ENCODE measurements around the gene PCDHGA11. TPM values are rescaled to one million over a fixed set of nuclear protein-coding genes. Genes with fewer than 3 reads are reported as not detected.
"Not testable (repeated sequence)": the region's sequence is repeated elsewhere in the genome, so short reads cannot be mapped to it uniquely, and the experiment has no call there.

Gene PCDHGA11
- polyA plus RNA-seq, 1 donor, result 1.4 TPM

DNA sequence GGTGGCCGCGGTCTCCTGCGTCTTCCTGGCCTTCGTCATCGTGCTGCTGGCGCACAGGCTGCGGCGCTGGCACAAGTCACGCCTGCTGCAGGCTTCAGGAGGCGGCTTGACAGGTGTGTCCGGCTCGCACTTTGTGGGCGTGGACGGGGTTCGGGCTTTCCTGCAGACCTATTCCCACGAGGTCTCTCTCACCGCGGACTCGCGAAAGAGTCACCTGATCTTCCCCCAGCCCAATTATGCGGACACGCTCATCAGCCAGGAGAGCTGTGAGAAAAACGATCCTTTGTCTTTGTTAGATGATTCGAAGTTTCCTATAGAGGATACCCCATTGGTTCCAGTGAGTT is 5.6 kb upstream of the PCDHGA11 start:
- not testable (repeated sequence) for DNase-seq
- 17% methylated on average over 1 of the region's 24 CpGs for WGBS (ENCODE audit: insufficient coverage, low lambda C conversion rate)
- peaks cover 67% of the 10 kb centered on the region for H3K27me3 ChIP-seq (ENCODE audit: control insufficient read depth, insufficient read depth, low read length)

DNA sequence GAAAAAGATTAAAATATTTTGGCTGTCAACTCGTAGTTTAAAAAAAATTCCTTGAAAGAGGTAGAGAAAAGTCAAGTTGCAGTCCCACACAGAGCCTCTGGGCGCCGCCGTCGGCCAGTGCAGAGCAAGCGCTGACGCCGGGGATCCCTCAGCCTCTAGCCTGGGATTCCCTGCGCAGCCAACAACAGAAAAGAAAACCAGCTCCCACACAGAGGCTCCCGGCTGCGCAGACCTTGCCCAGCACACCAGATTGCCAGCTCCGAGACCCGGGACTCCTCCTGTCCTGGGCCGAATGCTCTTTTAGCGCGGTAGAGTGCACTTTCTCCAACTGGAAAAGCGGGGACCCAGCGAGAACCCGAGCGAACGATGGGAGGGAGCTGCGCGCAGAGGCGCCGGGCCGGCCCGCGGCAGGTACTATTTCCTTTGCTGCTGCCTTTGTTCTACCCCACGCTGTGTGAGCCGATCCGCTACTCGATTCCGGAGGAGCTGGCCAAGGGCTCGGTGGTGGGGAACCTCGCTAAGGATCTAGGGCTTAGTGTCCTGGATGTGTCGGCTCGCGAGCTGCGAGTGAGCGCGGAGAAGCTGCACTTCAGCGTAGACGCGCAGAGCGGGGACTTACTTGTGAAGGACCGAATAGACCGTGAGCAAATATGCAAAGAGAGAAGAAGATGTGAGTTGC is 3.2 kb upstream of the PCDHGA11 start, which contains the start of gene PCDHGB7:
Gene PCDHGB7, plus strand, starts transcription at position 184 of the 679 bp plus-strand sequence. Its CDS starts 183 bp downstream, at position 367.
- H3K27ac ChIP-seq (ENCODE audit: low read length); H3K36me3 ChIP-seq (ENCODE audit: control insufficient read depth, insufficient read depth, low read length); H3K4me1 ChIP-seq (ENCODE audit: control insufficient read depth, insufficient read depth, low read length): not testable (repeated sequence)
- peaks cover 55% of the 10 kb centered on the region for H3K9me3 ChIP-seq (ENCODE audit: control insufficient read depth, low read depth, low read length)
- no CpG with 5 or more reads among the region's 47 CpGs for WGBS (ENCODE audit: insufficient coverage, low lambda C conversion rate)
- peak within 1 kb of the TSS; percentile 31 for H3K4me3 ChIP-seq (ENCODE audit: low read length)
- peaks cover 77% of the 10 kb centered on the region for H3K27me3 ChIP-seq (ENCODE audit: control insufficient read depth, insufficient read depth, low read length)
- peak; percentile 38 to 49 for DNase-seq

More for the DNA sequence above, 5.6 kb upstream of the PCDHGA11 start:
- not testable (repeated sequence) for H3K27ac ChIP-seq (ENCODE audit: low read length); H3K4me3 ChIP-seq (ENCODE audit: low read length); H3K4me1 ChIP-seq (ENCODE audit: control insufficient read depth, insufficient read depth, low read length); H3K36me3 ChIP-seq (ENCODE audit: control insufficient read depth, insufficient read depth, low read length)
- H3K9me3 ChIP-seq (ENCODE audit: control insufficient read depth, low read depth, low read length), result peaks cover 51% of the 10 kb centered on the region

DNA sequence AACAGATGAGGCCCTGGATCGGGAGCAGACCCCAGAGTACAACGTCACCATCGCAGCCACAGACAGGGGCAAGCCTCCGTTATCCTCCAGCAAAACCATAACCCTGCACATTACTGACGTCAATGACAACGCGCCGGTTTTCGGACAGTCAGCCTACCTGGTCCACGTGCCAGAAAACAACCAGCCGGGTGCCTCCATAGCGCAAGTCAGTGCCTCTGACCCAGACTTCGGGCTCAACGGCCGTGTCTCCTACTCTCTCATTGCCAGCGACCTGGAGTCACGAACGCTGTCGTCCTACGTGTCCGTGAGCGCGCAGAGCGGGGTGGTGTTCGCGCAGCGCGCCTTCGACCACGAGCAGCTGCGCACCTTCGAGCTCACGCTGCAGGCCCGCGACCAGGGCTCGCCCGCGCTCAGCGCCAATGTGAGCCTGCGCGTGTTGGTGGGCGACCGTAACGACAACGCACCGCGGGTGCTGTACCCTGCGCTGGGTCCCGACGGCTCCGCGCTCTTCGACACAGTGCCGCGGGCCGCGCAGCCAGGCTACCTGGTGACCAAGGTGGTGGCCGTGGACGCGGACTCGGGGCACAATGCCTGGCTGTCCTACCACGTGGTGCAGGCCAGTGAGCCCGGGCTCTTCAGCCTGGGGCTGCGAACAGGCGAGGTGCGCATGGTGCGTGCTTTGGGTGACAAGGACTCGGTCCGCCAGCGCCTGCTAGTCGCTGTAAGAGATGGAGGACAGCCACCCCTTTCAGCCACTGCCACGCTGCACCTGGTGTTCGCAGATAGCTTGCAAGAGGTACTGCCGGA is 1.6 kb upstream of the PCDHGA11 start:
- DNase-seq, result no peak
- no peaks in the 10 kb centered on the region for H3K36me3 ChIP-seq (ENCODE audit: control insufficient read depth, insufficient read depth, low read length)
- no peak overlapping the region for H3K27ac ChIP-seq (ENCODE audit: low read length)
- H3K9me3 ChIP-seq (ENCODE audit: control insufficient read depth, low read depth, low read length), result peaks cover 68% of the 10 kb centered on the region
- no CpG with 5 or more reads among the region's 74 CpGs for WGBS (ENCODE audit: insufficient coverage, low lambda C conversion rate)
- peaks cover 71% of the 10 kb centered on the region for H3K27me3 ChIP-seq (ENCODE audit: control insufficient read depth, insufficient read depth, low read length)
- H3K4me1 ChIP-seq (ENCODE audit: control insufficient read depth, insufficient read depth, low read length), result no peaks in the 10 kb centered on the region
- no peak overlapping the region for H3K4me3 ChIP-seq (ENCODE audit: low read length)

- Histone ChIP-seq H3K27me3 (ENCODE audit: control insufficient read depth, insufficient read depth, low read length) (peaks cover 63% of the 10 kb centered on the region), H3K27ac (ENCODE audit: low read length) (no peak overlapping the region), H3K4me3 (ENCODE audit: low read length) (no peak overlapping the region), H3K4me1 (ENCODE audit: control insufficient read depth, insufficient read depth, low read length) (no peaks in the 10 kb centered on the region), H3K36me3 (ENCODE audit: control insufficient read depth, insufficient read depth, low read length) (no peaks in the 10 kb centered on the region), H3K9me3 (ENCODE audit: control insufficient read depth, low read depth, low read length) (peaks cover 65% of the 10 kb centered on the region)
- WGBS (ENCODE audit: insufficient coverage, low lambda C conversion rate), result 10% methylated on average over 2 of the region's 13 CpGs
- DNase-seq, result no peak
Observed at GRCh38 chr5:141421489-141421855, 621 bp downstream of the PCDHGA11 start.

- Histone ChIP-seq H3K27me3 (ENCODE audit: control insufficient read depth, insufficient read depth, low read length) (peaks cover 70% of the 10 kb centered on the region), H3K27ac (ENCODE audit: low read length) (no peak overlapping the region), H3K4me1 (ENCODE audit: control insufficient read depth, insufficient read depth, low read length) (no peaks in the 10 kb centered on the region), H3K9me3 (ENCODE audit: control insufficient read depth, low read depth, low read length) (peaks cover 66% of the 10 kb centered on the region), H3K36me3 (ENCODE audit: control insufficient read depth, insufficient read depth, low read length) (no peaks in the 10 kb centered on the region), H3K4me3 (ENCODE audit: low read length) (no peak overlapping the region)
- WGBS (ENCODE audit: insufficient coverage, low lambda C conversion rate), result no CpG with 5 or more reads among the region's 42 CpGs
- DNase-seq, result no peak
Observed at GRCh38 chr5:141422742-141423291, 2.0 kb downstream of the PCDHGA11 start.

DNA sequence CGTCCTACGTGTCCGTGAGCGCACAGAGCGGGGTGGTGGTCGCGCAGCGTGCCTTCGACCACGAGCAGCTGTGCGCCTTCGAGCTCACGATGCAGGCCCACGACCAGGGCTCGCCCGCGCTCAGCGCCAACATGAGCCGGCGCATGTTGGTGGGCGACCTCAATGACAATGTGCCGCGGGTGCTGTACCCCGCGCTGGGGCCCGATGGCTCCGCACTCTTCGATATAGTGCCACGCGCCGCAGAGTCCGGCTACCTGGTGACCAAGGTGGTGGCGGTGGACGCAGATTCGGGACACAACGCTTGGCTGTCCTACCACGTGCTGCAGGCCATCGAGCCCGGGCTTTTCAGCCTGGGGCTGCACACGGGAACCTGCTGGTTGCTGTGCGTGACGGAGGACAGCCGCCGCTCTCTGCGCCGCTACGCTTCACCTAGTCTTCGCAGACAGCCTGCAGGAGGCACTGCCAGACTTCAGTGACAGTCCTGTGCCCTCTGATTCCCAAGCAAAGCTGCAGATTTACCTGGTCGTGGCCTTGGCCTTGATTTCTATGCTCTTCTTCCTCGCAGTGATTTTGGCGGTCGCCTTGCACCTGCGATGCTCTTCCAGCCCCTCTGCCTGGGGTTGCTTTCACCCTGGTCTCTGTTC is 7.1 kb downstream of the PCDHGA11 start:
- Histone ChIP-seq H3K27ac (ENCODE audit: low read length) (no peak overlapping the region), H3K4me1 (ENCODE audit: control insufficient read depth, insufficient read depth, low read length) (no peaks in the 10 kb centered on the region), H3K27me3 (ENCODE audit: control insufficient read depth, insufficient read depth, low read length) (peaks cover 52% of the 10 kb centered on the region), H3K9me3 (ENCODE audit: control insufficient read depth, low read depth, low read length) (peaks cover 65% of the 10 kb centered on the region), H3K36me3 (ENCODE audit: control insufficient read depth, insufficient read depth, low read length) (no peaks in the 10 kb centered on the region), H3K4me3 (ENCODE audit: low read length) (no peak overlapping the region)
- no peak for DNase-seq
- WGBS (ENCODE audit: insufficient coverage, low lambda C conversion rate), result no CpG with 5 or more reads among the region's 53 CpGs

- WGBS (ENCODE audit: insufficient coverage, low lambda C conversion rate), result 23% methylated on average over 5 of the region's 33 CpGs
- Histone ChIP-seq H3K9me3 (ENCODE audit: control insufficient read depth, low read depth, low read length) (peaks cover 50% of the 10 kb centered on the region), H3K27ac (ENCODE audit: low read length) (no peak within 1 kb of the TSS), H3K4me1 (ENCODE audit: control insufficient read depth, insufficient read depth, low read length) (no peaks in the 10 kb centered on the region), H3K27me3 (ENCODE audit: control insufficient read depth, insufficient read depth, low read length) (peaks cover 50% of the 10 kb centered on the region), H3K4me3 (ENCODE audit: low read length) (no peak within 1 kb of the TSS), H3K36me3 (ENCODE audit: control insufficient read depth, insufficient read depth, low read length) (no peaks in the 10 kb centered on the region)
- peak in 1 of 2 donors; percentile 8 for DNase-seq
Observed at GRCh38 chr5:141430332-141431113, 9.7 kb downstream of the PCDHGA11 start, which contains the start of gene PCDHGA12. Gene PCDHGA12 (plus strand): TSS chr5:141430507. CDS start chr5:141430760, 253 bp downstream.

DNA sequence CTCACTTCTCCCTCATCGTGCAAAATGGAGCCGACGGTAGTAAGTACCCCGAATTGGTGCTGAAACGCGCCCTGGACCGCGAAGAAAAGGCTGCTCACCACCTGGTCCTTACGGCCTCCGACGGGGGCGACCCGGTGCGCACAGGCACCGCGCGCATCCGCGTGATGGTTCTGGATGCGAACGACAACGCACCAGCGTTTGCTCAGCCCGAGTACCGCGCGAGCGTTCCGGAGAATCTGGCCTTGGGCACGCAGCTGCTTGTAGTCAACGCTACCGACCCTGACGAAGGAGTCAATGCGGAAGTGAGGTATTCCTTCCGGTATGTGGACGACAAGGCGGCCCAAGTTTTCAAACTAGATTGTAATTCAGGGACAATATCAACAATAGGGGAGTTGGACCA is 10.4 kb downstream of the PCDHGA11 start:
- Histone ChIP-seq H3K4me3 (ENCODE audit: low read length) (no peak overlapping the region), H3K4me1 (ENCODE audit: control insufficient read depth, insufficient read depth, low read length) (no peaks in the 10 kb centered on the region), H3K27me3 (ENCODE audit: control insufficient read depth, insufficient read depth, low read length) (peaks cover 46% of the 10 kb centered on the region), H3K27ac (ENCODE audit: low read length) (no peak overlapping the region), H3K36me3 (ENCODE audit: control insufficient read depth, insufficient read depth, low read length) (no peaks in the 10 kb centered on the region), H3K9me3 (ENCODE audit: control insufficient read depth, low read depth, low read length) (peaks cover 50% of the 10 kb centered on the region)
- no CpG with 5 or more reads among the region's 37 CpGs for WGBS (ENCODE audit: insufficient coverage, low lambda C conversion rate)
- DNase-seq, result no peak

DNA sequence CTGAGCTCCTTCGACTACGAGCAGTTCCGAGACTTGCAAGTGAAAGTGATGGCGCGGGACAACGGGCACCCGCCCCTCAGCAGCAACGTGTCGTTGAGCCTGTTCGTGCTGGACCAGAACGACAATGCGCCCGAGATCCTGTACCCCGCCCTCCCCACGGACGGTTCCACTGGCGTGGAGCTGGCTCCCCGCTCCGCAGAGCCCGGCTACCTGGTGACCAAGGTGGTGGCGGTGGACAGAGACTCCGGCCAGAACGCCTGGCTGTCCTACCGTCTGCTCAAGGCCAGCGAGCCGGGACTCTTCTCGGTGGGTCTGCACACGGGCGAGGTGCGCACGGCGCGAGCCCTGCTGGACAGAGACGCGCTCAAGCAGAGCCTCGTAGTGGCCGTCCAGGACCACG is 11.5 kb downstream of the PCDHGA11 start:
- DNase-seq; H3K4me3 ChIP-seq (ENCODE audit: low read length); H3K36me3 ChIP-seq (ENCODE audit: control insufficient read depth, insufficient read depth, low read length); H3K27ac ChIP-seq (ENCODE audit: low read length); H3K4me1 ChIP-seq (ENCODE audit: control insufficient read depth, insufficient read depth, low read length): not testable (repeated sequence)
- Histone ChIP-seq H3K27me3 (ENCODE audit: control insufficient read depth, insufficient read depth, low read length) (peaks cover 39% of the 10 kb centered on the region), H3K9me3 (ENCODE audit: control insufficient read depth, low read depth, low read length) (peaks cover 48% of the 10 kb centered on the region)
- no CpG with 5 or more reads among the region's 38 CpGs for WGBS (ENCODE audit: insufficient coverage, low lambda C conversion rate)
